ENCODE measurements around the gene SIMC1.
"Not testable (repeated sequence)": the region's sequence is repeated elsewhere in the genome, so short reads cannot be mapped to it uniquely, and the experiment has no call there.

GRCh38 chr5:176194238-176195083 is 43.8 kb upstream of the SIMC1 start:
- not testable (repeated sequence) for TF ChIP-seq CTCF (IDR thresholded peaks at IDR 0.05); POLR2A (IDR thresholded peaks at IDR 0.05); POLR2AphosphoS5 (IDR thresholded peaks at IDR 0.05; ENCODE audit: insufficient read depth in 1 of 2, low read depth in 1 of 2)

Data from vagina (tissue), 2 donors.